ENCODE results near the gene ISG20. TPM values are rescaled to one million over a fixed set of nuclear protein-coding genes. Genes with fewer than 3 reads are reported as not detected.
A peak's percentile ranks its signal among the peaks of the same experiment; 100 is the strongest.

Gene ISG20
- total RNA-seq, 1 experiment from 2014 or later, result 1.8 TPM

DNA sequence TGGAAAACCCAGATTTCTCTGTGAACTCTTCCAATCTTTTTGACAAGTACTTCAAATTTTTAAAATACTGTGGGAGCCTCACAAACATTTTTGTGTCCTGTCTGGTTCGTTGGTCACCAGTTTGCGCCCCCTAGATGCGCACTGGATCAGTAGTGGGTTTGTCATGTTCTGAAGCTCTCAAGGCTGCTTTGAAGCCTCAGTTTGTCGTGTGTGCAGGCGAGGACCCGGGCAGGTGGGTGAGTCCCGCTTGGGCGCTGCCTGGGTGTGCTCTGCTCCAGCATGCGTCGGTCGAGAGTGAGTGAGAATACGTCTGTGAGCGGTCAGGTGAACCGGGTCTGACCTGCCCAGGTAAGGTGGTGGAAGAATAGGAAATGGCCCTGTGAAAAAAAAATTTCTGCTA is 34.9 kb upstream of the ISG20 start:
- peaks cover 85% of the 10 kb centered on the region for H3K27me3 ChIP-seq (replicated peaks; ENCODE audit: insufficient read depth, low read depth, low read length, poor library complexity)
- no peaks in the 10 kb centered on the region for H3K4me1 ChIP-seq (ENCODE audit: insufficient read depth, low read length, poor library complexity, severe bottlenecking)
- intact Hi-C loops (cut with micrococcal nuclease; ENCODE audit: unreplicated experiment), result no loop called here
- ChIA-PET CTCF (interaction anchor here (0.6 kb wide), 1 partner anchor 229 kb away, joined by 3 read pairs; no protein-coding TSS in a partner anchor), POLR2A (ENCODE audit: low non-redundant PET) (no interaction called here)
- no peak for DNase-seq (ENCODE audit: low spot score)
- no peak overlapping the region for H3K4me3 ChIP-seq (ENCODE audit: low read depth, low read length, poor library complexity, severe bottlenecking)
- H3K36me3 ChIP-seq (ENCODE audit: insufficient read depth, low read length, poor library complexity, severe bottlenecking), result no peaks in the 10 kb centered on the region
- H3K9me3 ChIP-seq (ENCODE audit: low read depth, low read length, poor library complexity, severe bottlenecking), result no peaks in the 10 kb centered on the region
- no TSS peak for BruUV-seq (replicated peaks)
- no peak overlapping the region for H3K27ac ChIP-seq (ENCODE audit: low read depth, low read length, poor library complexity, severe bottlenecking)
- TF ChIP-seq EZH2 (IDR thresholded peaks at IDR 0.05; ENCODE audit: borderline replicate concordance, low read depth, low read length, poor library complexity, severe bottlenecking) (no peak), CTCF (conservative IDR thresholded peaks at IDR 0.05; ENCODE audit: low read depth, low read length) (0 out of 2 replicates have a peak, but pooled peaks have one; percentile 20)

GRCh38 chr15:88604381-88605188 is 34.2 kb upstream of the ISG20 start:
- no peak overlapping the region for H3K27ac ChIP-seq (ENCODE audit: low read depth, low read length, poor library complexity, severe bottlenecking)
- intact Hi-C loops (cut with micrococcal nuclease; ENCODE audit: unreplicated experiment), result no loop called here
- H3K9me3 ChIP-seq (ENCODE audit: low read depth, low read length, poor library complexity, severe bottlenecking), result no peaks in the 10 kb centered on the region
- H3K36me3 ChIP-seq (ENCODE audit: insufficient read depth, low read length, poor library complexity, severe bottlenecking), result no peaks in the 10 kb centered on the region
- CTCF ChIA-PET, result interaction anchor here (0.6 kb wide), 1 partner anchor 228 kb away, joined by 3 read pairs; no protein-coding TSS in a partner anchor
- TF ChIP-seq EZH2 (IDR thresholded peaks at IDR 0.05; ENCODE audit: borderline replicate concordance, low read depth, low read length, poor library complexity, severe bottlenecking) (peak; percentile 68), CTCF (conservative IDR thresholded peaks at IDR 0.05; ENCODE audit: low read depth, low read length) (no peak)
- no TSS peak for BruUV-seq (replicated peaks)
- no peak for DNase-seq (ENCODE audit: low spot score)
- POLR2A ChIA-PET (ENCODE audit: low non-redundant PET), result no interaction called here
- peaks cover 87% of the 10 kb centered on the region for H3K27me3 ChIP-seq (replicated peaks; ENCODE audit: insufficient read depth, low read depth, low read length, poor library complexity)
- no peak overlapping the region for H3K4me3 ChIP-seq (ENCODE audit: low read depth, low read length, poor library complexity, severe bottlenecking)
- H3K4me1 ChIP-seq (ENCODE audit: insufficient read depth, low read length, poor library complexity, severe bottlenecking), result no peaks in the 10 kb centered on the region

DNA sequence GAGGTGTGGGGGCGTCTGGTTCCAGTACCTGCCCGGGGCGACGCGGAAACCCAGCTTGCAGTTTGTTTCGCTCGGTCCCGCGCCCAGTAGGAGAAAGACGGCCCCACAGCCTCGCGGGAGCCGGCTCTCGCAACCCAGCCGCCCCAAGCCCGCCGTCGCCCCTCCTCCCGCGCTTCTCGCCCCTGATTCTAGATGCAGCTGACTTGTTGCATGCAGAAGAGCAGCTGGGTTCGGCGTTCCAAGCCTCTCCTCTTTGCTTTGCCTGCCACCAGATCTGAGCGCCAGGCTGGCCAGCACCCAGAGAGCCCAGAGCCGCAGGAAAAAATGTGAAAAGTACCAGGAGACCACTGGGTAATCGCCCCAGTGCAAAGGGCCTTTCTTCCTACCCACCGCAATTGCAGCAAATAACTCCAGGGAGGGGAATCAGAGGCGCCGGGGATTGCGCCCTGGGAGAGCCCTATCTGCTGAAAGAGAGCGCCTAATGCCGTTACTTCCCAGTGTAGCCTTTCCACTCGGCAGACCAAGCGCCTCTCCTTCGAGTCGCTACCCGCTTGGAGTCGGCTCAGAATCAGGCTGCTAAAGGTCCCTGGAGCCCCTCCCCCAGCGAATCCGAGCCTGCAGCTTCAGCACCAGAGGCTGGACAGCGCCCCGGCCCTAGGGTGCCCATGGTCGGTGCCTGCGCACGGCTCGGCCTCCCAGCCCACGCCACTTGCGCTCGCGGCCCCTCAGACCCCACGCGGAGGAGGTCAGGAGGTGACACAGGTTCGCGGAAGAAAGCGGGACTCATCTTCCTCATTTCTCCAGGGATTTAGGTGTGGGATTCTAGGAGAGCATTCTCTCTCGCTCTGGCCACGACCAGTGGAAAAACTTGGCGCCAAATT is 33.4 kb upstream of the ISG20 start:
- TF ChIP-seq EZH2 (IDR thresholded peaks at IDR 0.05; ENCODE audit: borderline replicate concordance, low read depth, low read length, poor library complexity, severe bottlenecking), result peak; percentile 85
- no peak for TF ChIP-seq CTCF (conservative IDR thresholded peaks at IDR 0.05; ENCODE audit: low read depth, low read length)
- H3K27ac ChIP-seq (ENCODE audit: low read depth, low read length, poor library complexity, severe bottlenecking), result no peak overlapping the region
- ChIA-PET POLR2A (ENCODE audit: low non-redundant PET) (no interaction called here), CTCF (no interaction called here)
- peaks cover 84% of the 10 kb centered on the region for H3K27me3 ChIP-seq (replicated peaks; ENCODE audit: insufficient read depth, low read depth, low read length, poor library complexity)
- no peaks in the 10 kb centered on the region for H3K4me1 ChIP-seq (ENCODE audit: insufficient read depth, low read length, poor library complexity, severe bottlenecking)
- DNase-seq (ENCODE audit: low spot score), result peak; percentile 63
- no peak overlapping the region for H3K4me3 ChIP-seq (ENCODE audit: low read depth, low read length, poor library complexity, severe bottlenecking)
- no TSS peak for BruUV-seq (replicated peaks)
- intact Hi-C loops (cut with micrococcal nuclease; ENCODE audit: unreplicated experiment), result no loop called here
- H3K36me3 ChIP-seq (ENCODE audit: insufficient read depth, low read length, poor library complexity, severe bottlenecking), result no peaks in the 10 kb centered on the region
- H3K9me3 ChIP-seq (ENCODE audit: low read depth, low read length, poor library complexity, severe bottlenecking), result no peaks in the 10 kb centered on the region
